Pancreas (tissue), 10 donors: Measurements from ENCODE around the gene BLCAP. TPM values are rescaled to one million over a fixed set of nuclear protein-coding genes. Genes with fewer than 3 reads are reported as not detected.
"Not testable (repeated sequence)": the region's sequence is repeated elsewhere in the genome, so short reads cannot be mapped to it uniquely, and the experiment has no call there.

Experiments used
- ATAC-seq, 4 donors: fragments of 200-7000 bp; cut with Tn5 transposase; one replicate each; pipeline versions ENCODE4 v1.8.0 to v1.9.1; 2020; ENCODE audit warnings: mild to moderate bottlenecking in 4 of 4, moderate library complexity in 4 of 4
- DNase-seq, 6 donors: peaks; one replicate each; pipeline ENCODE4 v3.0.0-alpha.2; 2020
- FAIRE-seq: peaks from 2 replicates; lab custom pipeline; 2012; peaks lifted over from hg19 to GRCh38; lab: Jason Lieb, UNC
- H3K27ac ChIP-seq, 4 donors: fragments of 200-600 bp; sonication (generic); 1 replicate in 3 of 4; 2 replicates in 1 of 4; pipeline versions ENCODE4 v1.5.0 to v1.8.0; 2020
- H3K27me3 ChIP-seq, 4 donors: fragments of 200-600 bp; one replicate each; pipeline ENCODE4 v1.8.0; 2021
- H3K36me3 ChIP-seq, 3 donors: fragments of 200-600 bp; sonication (generic) in 1 of 3; one replicate each; pipeline versions ENCODE4 v1.5.0 to v1.8.0; 2020 to 2021
- H3K4me1 ChIP-seq, 3 donors: fragments of 200-600 bp; one replicate each; pipeline ENCODE4 v1.8.0; 2021
- H3K4me3 ChIP-seq, 4 donors: fragments of 200-600 bp; sonication (generic) in 2 of 4; one replicate each; pipeline versions ENCODE4 v1.5.0 to v1.8.0; 2020 to 2021
- H3K9me3 ChIP-seq, 4 donors: fragments of 200-600 bp; one replicate each; pipeline ENCODE4 v1.8.0; 2021
- WGBS, 2 donors: extraction: QIAGEN DNeasy Blood & Tissue Kit; methylation state at CpG; one replicate each; pipeline ENCODE4 v1.1.7; 2013; 5-methylcytosine and 5-hydroxymethylcytosine counted together
- intact Hi-C, 3 donors: fragments of 100-400 bp; cut with DNase I; formaldehyde crosslinking; loops; one replicate each; pipeline versions ENCODE4 v1.11.1 to v1.14.2; 2022
- polyA plus RNA-seq, 2 donors: library from polyadenylated mRNA; stranded (reverse); fragments of 200-250 nt; gene quantifications; one replicate each; pipeline ENCODE4 v1.2.3, GENCODE V29; 2013
- total RNA-seq, 6 donors: library from RNA; stranded (reverse); fragmentation: NEBNext Ultra II Directional in 4 of 6; extraction: Animal tissue kit (Norgen Biotek cat#: 25700) in 4 of 6; gene quantifications; one replicate each; pipeline versions ENCODE4 v1.2.1 to v1.2.4, GENCODE V29; 2021 to 2023
- TF ChIP-seq, protein P1 (sequence below), 4 donors: fragments of 200-600 bp; sonication (generic) in 3 of 4; IDR thresholded peaks; one replicate each; pipeline versions ENCODE4 v1.5.0 to v1.8.0; 2021; ENCODE audit warnings: antibody characterized with exemption in 4 of 4
- donor health status: healthy with polysubstance abuse.
- donor health status: DM: no; HTN: no; CAD: no; lungs with moderate emphysema.
- donor health status: DM: no; HTN: no; CAD: no.
- donor health status: control.
- donor health status: control.
- donor health status: Bipolar disorder and iron deficiency.
- donor health status: DM: yes; HTN: yes; CAD: no.
- donor health status: DM: no; HTN: no; CAD: no.
- donor health status: DM: no; HTN: no; CAD: no.
- donor health status: DM: yes; HTN: yes; CAD: no.

BLCAP gene
- 10 to 100 TPM; 14.6 to 27.9 (median 16.9) TPM for total RNA-seq
- polyA plus RNA-seq, result 10 to 100 TPM; 21.1 to 35.3 TPM

DNA sequence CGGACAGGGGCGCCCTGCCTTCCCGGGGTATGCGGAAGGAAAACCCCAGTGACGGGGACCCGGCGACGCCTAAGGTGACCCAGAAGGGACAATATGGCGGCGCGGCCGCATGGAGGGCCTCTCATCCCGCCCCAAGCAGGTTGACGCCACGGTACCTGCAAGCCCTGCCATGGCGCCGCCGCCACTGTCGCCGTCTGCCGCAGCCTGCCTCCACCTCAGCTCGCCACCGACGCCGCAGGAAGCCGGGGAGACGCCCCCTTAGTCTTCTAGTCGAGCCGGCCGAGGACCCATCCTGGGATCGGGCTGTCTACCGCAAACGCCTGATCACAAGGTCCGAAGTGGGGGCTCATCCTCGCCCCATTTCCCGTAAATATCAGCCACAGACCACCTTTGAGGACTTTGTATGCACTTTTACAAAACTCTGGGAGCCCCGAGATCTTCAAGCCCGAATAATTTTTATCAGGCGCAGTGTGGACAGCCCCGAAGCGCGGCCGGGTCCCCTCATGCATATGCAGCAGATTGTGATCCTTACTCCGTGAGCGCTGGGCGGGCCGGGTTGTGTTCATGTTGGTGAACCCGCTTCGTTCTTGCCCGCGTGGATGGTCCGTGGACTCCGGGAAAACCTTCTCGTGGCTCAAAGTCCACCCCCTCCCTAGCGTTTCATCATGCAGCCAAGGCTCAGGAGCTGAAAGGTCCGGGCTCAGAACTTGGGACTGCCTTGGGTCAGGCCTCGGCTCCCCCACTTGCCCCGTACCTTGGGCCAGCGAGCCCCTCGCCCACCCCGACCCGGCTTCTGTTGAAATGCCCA, at the start of gene BLCAP:
TSS of gene BLCAP (minus strand) at position 239 of the 808 bp plus-strand sequence. CDS start 8,702 bp downstream, outside the sequence.
- H3K27me3 ChIP-seq, result no peaks in the 10 kb centered on the region
- H3K27ac ChIP-seq, result peak within 1 kb of the TSS; percentile 96 to 98 (median 98)
- TF ChIP-seq, protein P1, sequence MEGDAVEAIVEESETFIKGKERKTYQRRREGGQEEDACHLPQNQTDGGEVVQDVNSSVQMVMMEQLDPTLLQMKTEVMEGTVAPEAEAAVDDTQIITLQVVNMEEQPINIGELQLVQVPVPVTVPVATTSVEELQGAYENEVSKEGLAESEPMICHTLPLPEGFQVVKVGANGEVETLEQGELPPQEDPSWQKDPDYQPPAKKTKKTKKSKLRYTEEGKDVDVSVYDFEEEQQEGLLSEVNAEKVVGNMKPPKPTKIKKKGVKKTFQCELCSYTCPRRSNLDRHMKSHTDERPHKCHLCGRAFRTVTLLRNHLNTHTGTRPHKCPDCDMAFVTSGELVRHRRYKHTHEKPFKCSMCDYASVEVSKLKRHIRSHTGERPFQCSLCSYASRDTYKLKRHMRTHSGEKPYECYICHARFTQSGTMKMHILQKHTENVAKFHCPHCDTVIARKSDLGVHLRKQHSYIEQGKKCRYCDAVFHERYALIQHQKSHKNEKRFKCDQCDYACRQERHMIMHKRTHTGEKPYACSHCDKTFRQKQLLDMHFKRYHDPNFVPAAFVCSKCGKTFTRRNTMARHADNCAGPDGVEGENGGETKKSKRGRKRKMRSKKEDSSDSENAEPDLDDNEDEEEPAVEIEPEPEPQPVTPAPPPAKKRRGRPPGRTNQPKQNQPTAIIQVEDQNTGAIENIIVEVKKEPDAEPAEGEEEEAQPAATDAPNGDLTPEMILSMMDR (IDR thresholded peaks at IDR 0.05), result no peak
- H3K9me3 ChIP-seq, result no peaks in the 10 kb centered on the region
- ATAC-seq, result peak; percentile 92 to 96 (median 93)
- intact Hi-C loops, result loop anchor here in 1 of 3 donors (10.0 kb wide), 1 partner anchor 133 kb away; no protein-coding TSS in a partner anchor
- no peak for FAIRE-seq
- peak; percentile 84 to 95 (median 86) for DNase-seq
- 1% methylated on average over 62 of the region's 62 CpGs for WGBS, 2 donors
- H3K4me3 ChIP-seq, result peak within 1 kb of the TSS; percentile 91 to 99 (median 96)
- no peaks in the 10 kb centered on the region for H3K36me3 ChIP-seq
- peaks cover 5 to 14% (median 6%) of the 10 kb centered on the region in 3 donors for H3K4me1 ChIP-seq

DNA sequence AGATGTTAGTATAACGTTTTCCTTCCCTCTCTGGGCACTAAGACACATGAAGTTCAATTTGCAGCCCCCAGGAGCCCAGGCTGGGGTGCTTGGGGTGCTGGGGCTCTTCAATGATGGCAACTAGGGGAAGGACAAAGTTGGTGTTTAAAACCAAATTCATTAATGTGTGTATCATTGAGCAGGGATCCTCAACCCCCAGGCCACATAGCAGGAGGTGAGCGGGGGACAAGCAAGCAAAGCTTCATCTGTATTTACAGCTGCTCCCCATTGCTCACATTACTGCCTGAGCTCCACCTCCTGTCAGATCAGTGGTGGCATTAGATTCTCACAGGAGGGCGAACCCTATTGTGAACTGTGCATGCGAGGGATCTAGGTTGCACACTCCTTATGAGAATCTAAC, 49.8 kb upstream of the BLCAP start:
- FAIRE-seq, ATAC-seq, H3K27ac ChIP-seq, H3K4me3 ChIP-seq, H3K27me3 ChIP-seq, intact Hi-C loops, H3K9me3 ChIP-seq, H3K36me3 ChIP-seq, H3K4me1 ChIP-seq: not testable (repeated sequence)
- DNase-seq, result peak in 1 of 6 donors; percentile 2
- 69 to 79% methylated on average over 4 of the region's 4 CpGs for WGBS, 2 donors

GRCh38 chr20:37576911-37577310, 49.2 kb upstream of the BLCAP start:
- H3K4me1 ChIP-seq, result no peaks in the 10 kb centered on the region
- intact Hi-C loops, result no loop called here
- FAIRE-seq (no peak), ATAC-seq (no peak), DNase-seq (peak in 1 of 6 donors; percentile 6)
- no peaks in the 10 kb centered on the region for H3K36me3 ChIP-seq
- no peak overlapping the region for H3K27ac ChIP-seq
- H3K9me3 ChIP-seq, result no peaks in the 10 kb centered on the region
- WGBS, 2 donors, result 41 to 50% methylated on average over 1 of the region's 1 CpG
- TF ChIP-seq, protein P1 (IDR thresholded peaks at IDR 0.05), result no peak
- H3K4me3 ChIP-seq, result no peak overlapping the region
- H3K27me3 ChIP-seq, result no peaks in the 10 kb centered on the region

DNA sequence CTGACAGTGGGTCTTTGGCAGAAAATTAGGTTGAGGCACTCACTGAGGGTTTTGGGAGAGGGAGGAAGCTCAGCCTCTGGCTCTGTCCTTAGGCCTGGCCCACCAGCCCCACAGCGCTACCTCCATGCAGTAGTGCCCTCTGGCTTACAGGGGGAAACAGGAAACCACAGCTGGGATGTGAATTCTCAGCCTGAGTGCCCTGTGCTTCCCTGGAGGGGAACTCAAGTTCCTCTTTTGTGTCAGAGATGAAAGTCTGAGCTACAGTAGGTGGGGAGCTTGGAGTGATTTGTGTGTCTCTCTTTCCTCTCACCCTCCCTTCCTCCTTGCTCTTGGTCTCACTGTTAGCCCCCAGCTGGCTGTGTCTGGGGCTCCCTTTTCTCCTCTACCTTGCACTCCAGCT, 48.2 kb upstream of the BLCAP start:
- DNase-seq, result peak in 1 of 6 donors; percentile 36
- ATAC-seq, result no peak
- no peak for FAIRE-seq
- Histone ChIP-seq H3K36me3 (no peaks in the 10 kb centered on the region), H3K4me1 (no peaks in the 10 kb centered on the region), H3K27me3 (no peaks in the 10 kb centered on the region), H3K27ac (no peak overlapping the region), H3K9me3 (no peaks in the 10 kb centered on the region), H3K4me3 (no peak overlapping the region)
- 41 to 57% methylated on average over 1 of the region's 1 CpG for WGBS, 2 donors
- TF ChIP-seq, protein P1 (IDR thresholded peaks at IDR 0.05), result no peak
- intact Hi-C loops, result no loop called here

DNA sequence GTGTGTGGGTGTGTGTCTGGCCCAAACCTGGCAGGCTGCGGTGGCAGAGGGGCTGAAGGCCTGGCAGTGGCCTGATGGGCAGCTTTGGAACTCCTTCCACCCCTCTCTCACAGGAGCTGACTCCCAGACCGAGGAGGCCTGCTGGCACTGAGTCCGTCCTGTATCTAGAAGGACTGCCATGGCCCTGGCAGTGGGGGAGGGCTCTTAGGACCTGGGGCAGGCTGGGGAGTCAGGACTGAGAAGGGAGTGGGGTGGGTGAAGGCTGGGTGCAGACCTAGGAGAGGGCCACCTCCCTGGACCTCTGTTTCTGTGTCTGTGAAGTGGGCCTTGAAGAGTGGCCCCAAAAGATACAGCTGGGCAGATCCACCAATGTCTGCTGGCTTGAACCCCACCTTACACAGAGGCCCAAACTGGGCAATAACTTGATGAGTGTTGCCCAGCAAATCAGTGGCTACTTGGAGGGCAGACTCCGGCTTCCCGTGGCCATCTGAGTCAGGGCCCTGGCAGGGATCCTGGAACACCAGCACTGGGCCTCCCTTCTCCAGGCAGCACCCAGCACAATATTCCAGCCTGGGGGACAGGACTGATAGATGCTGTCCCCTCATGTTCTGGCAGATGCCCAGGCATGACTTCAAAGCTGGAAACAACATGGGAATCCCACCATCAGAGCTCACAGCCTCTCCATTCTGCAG, 46.7 kb upstream of the BLCAP start:
- TF ChIP-seq, protein P1 (IDR thresholded peaks at IDR 0.05), result no peak
- WGBS, 2 donors, result 75 to 85% methylated on average over 5 of the region's 5 CpGs
- Histone ChIP-seq H3K27ac (no peak overlapping the region), H3K27me3 (no peaks in the 10 kb centered on the region), H3K4me3 (no peak overlapping the region), H3K9me3 (no peaks in the 10 kb centered on the region), H3K36me3 (no peaks in the 10 kb centered on the region), H3K4me1 (no peaks in the 10 kb centered on the region)
- DNase-seq, result peak in 1 of 6 donors; percentile 38
- intact Hi-C loops, result no loop called here
- no peak for FAIRE-seq
- no peak for ATAC-seq
